Activated CD4-positive, alpha-beta T cell treated with anti-CD3 and anti-CD28 coated beads for 1 hour (primary cell): ENCODE measurements around the gene LRRC47.

Experiments
- DNase-seq: peaks from one replicate; pipeline ENCODE4 v3.0.0-alpha.2; 2020

Gene LRRC47

DNA sequence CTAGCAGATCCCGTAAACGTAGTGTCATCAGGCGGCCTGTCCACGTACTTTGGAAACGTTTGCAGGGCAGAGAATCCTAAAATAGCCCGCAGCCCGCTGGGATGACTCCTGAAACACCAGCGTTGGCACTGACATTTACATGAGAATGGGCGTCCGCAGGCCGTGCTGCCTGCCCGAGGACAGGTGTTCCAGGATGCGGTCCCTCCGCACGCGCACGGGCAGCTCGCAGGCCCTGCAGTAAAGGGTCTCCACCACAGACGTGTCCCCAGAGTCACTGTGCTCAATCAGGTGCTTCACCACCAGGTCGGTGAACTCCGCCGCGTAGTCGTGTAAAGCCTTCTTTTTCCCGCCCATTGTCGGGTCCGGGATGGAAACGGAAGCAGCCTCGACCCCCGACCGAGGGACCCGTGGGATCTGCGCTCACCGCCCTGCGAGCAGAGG, 49.9 kb downstream of the LRRC47 start:
- DNase-seq, result no peak

DNA sequence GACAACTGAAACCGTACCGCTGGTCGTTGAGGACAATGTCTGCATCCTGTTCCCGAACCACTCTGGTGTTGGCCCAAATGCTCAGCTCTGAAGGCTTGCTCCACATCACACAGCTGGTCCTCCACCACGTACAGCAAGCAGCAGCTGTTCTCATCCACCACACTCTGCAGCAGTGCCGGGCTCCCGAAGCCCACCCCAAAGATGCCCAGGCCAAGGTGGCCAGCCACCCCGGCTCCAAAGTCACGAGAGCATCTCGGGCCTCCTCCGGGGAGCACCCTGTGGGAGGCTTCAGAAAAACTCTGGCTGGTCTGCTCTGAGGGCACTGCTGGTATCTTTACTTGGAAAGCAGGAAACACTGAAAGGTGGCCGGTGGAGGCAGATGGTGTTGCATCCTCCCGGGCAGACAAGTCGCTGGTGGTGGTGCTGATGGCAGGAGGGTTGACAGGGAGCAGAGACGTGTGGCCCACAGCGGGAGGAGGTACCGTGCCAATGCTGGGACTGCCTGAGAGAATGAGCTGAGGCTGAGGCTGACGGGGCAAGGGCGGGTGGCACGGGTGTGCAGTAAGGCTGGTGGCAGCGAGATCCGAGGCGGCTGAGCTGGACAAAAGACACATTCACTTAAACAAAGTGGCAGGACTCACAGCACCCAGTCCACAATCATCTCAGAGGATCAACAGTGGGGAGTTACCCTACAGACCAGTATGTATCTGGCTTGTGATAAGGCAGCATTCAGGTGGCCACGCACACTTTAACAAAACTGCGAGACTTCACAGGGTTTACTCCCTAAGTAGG, 50.5 kb downstream of the LRRC47 start:
- DNase-seq, result no peak

DNA sequence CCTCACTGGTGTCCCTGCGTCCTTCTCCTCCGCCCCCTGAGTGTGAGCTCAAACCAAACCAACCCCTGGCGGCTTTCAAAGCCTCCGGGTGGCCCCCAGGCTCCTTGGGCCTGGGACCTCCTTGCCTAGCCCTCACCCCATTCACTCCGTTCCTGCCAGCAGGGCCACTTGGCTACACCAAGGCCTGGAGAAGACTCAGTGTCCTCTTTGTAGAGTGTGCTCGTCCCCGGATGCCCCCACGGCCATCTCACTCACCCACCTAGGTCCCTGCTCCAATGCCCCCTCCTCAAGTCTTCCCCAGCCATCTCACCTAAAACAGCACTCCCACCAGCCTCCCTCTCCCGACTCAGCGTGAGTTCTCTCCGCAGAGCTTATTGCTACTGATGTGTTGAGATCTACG, 51.2 kb downstream of the LRRC47 start:
- DNase-seq, result no peak

GRCh38 chr1:3744646-3745045, 51.7 kb downstream of the LRRC47 start:
- no peak for DNase-seq

GRCh38 chr1:3743826-3744225, 52.5 kb downstream of the LRRC47 start:
- DNase-seq, result no peak

GRCh38 chr1:3743421-3743820, 52.9 kb downstream of the LRRC47 start:
- no peak for DNase-seq

DNA sequence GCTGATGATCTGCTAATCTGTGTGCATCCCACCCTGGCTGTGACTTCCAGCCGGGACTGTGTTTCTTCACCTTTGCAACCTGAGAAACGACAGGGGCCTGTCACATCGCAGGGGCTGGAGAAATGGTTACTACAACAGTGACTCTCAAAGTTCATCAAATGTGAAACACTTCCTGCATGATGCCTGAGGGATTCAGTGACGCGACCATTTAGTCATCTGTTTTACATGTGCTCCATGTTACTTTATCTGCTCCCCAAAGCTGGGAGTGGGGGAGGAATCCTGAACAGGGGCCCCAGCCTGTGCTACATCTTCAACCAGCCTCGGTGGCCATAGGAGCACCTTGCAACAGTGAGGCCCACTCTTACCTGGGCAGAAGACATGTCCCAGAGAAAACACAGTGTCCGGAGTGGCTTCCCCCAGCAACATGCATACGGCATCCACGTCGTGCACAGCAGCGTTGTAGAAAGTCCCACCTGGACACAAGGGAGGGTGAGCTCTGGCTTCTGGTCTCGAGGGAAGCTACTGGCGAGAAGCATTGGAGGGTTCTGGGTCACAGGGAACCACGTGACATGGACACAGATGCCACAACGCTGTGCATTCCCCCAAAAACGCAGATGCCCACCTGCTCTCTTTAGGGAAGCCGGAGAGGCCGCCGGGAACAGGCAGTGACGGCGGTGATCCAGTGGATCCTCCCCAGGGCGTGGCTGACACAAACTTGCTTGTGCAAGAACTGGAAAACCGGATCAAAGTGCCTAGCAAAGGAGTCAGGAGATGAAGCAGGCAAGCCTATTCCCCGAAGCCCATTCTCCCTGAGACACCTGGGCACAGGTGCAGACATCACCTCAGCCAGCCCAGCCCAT, 53.6 kb downstream of the LRRC47 start:
- DNase-seq, result no peak

- DNase-seq, result no peak
Observed at GRCh38 chr1:3741566-3742438, 54.5 kb downstream of the LRRC47 start.

- no peak for DNase-seq
Observed at GRCh38 chr1:3740752-3741151, 55.5 kb downstream of the LRRC47 start.

- DNase-seq, result no peak
Observed at GRCh38 chr1:3740042-3740441, 56.3 kb downstream of the LRRC47 start.

GRCh38 chr1:3738943-3739342, 57.4 kb downstream of the LRRC47 start:
- DNase-seq, result no peak

DNA sequence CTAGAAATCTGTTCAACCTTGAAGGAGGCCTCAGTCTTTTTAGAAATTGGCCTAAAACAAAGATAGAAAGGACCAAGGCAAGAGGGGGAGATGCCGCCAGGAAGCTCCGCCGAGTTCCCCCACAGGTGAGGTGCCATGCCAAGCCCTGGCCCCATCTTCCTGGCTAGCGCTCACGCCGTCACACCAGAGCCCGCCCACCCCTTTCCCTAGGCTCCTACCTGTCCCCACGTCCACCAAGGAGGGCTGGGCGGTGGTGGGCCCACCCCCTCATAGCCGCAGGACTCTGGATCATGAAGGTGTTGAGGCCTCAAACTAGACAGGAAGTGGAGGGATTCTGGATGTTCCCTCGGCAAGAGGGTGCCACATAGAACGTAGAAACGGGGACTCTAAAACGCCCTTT, 59.6 kb downstream of the LRRC47 start:
- no peak for DNase-seq

DNA sequence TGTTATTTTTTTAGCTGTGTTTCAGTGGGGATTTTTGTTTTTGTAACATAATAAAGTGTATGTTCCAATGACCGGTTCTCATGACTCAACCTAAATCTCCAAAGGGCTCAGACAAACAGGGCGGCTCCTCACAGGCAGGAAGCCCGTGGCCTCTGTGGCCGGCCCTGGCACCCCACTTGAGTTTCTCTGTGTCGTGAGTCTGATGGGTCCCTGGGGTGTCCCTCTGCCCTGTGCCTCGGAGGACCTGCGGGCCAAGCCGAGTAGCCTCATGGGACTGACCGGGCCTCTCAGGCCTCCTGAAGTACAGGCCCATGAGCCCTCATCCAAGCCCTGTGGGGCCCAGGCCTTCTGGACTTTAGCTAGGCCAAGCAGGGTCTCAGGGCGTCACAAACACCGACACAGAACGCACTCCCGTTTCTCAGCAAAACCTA, 60.2 kb downstream of the LRRC47 start:
- DNase-seq, result no peak

DNA sequence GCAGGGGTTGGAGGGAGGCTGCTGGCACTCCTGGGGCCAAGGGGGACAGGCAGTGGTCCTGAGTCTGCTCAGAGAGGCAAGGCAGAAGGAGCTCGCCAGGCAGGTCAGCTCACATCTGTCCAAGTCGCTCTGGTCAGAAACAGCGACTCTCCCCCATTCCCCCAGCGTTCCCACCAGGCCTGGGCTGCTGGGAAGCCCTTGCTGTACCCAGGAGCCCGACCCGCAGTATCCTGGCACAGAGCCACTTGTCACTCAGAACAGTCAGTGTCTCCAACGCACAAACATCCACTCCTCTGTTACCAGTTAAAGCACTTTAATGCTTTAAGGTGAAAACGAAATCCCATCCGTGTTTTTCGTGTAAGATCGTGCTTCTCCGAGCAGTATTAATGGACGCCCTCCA, 60.6 kb downstream of the LRRC47 start:
- DNase-seq, result no peak

DNA sequence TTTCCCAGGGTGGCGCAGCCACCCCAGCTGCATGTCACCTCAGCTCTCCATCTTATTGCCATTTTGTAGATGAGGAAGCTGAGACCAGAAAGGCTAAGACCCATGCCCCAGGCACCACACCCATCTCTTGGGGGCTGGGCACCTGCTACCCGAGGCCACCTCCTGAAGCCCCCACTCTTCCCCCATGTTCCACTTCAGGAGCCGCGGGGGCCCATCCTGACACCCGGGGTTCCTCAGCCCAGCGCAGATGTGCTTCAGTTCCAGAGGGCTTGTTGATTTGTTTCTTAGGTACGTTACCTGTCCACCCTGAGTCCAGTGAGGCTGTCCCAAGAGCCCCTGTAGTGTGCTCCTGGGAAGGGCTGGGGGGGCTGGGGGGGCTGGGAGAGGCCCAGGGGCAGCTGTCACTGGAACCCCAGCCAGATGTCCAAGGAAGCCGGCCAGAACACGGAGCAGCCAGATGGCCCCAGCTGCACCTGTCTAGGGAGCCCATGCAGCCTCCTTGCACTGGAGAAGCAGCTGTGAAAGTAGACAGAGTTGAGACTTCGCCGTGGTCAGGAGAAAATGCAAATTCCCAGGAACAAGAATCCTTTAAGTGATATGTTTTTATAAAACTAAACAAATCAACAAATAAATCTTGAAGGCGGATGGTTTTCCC, 61.1 kb downstream of the LRRC47 start:
- no peak for DNase-seq

DNA sequence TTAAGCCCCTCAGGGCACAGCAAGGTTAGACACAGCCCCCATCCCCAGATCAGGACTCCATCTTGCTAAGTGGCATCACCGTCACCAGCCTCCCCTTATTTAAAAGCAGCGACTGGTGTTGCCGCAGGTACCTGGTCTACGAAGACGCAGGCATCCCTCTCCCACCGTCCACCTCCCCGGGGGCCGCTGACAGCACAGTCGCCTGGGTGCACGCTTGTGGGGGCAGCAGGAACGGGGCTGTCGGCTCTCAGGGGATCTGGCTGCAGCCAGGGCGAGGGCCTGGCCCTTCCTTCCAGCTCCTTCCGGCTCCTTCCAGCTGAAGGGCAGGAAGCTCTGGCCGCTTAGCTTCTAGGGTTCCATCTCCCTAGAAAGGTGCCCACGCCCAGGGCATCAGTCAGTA, 61.7 kb downstream of the LRRC47 start:
- DNase-seq, result no peak

- DNase-seq, result no peak
Observed at GRCh38 chr1:3733883-3734589, 62.3 kb downstream of the LRRC47 start.

GRCh38 chr1:3733094-3733882, 63.0 kb downstream of the LRRC47 start:
- no peak for DNase-seq

DNA sequence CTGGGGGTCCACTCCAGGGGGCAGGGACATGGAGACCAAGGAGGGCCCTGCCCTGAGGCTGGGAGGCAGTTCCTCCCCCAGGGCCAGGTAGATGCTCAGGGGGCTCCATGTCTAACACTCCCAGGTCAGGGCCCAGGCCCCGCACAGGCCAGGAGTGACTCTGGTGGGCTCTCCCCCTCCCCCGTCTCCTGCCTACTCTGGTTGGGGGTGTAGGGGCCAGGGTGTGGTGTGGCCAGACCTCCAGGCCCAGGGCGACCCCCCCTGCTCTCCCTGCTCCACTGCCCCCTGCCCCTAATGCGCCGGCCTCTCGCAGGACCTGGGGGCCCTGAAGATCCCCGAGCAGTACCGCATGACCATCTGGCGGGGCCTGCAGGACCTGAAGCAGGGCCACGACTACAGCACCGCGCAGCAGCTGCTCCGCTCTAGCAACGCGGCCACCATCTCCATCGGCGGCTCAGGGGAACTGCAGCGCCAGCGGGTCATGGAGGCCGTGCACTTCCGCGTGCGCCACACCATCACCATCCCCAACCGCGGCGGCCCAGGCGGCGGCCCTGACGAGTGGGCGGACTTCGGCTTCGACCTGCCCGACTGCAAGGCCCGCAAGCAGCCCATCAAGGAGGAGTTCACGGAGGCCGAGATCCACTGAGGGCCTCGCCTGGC, 63.7 kb downstream of the LRRC47 start:
- no peak for DNase-seq
